NB4 (cell line): Measurements from ENCODE around the gene CHD2.

ENCODE experiments used
- POLR2A ChIP-seq: IDR thresholded peaks from 2 replicates; pipeline ENCODE4 v1.6.1; 2011; ENCODE audit warnings: mild to moderate bottlenecking; ENCODE audit not compliant: insufficient read length; ENCODE audit errors: extremely low read depth
- TF ChIP-seq, protein P1 (sequence below): IDR thresholded peaks from one replicate; pipeline ENCODE4 v1.5.1; 2012; ENCODE audit warnings: low read depth, low read length

DNA sequence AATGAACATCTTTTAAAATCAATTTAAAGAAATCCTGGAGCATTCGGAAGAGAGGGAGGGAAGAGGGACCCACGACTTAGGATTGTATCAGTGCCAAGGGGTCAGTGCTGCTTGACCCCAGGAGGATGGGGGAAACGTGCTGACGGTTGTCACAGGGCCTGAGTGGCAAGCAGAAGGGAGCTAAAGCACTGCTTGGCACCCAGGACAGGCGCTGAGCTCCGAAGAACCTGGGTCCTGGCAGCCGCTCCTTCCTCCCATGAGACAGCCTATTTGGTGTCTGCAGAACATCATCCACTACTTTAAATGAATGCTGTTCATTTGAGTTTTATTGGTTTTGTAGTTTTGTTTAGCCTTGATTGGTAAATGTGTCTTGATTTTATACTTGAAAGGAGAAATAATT is 134.4 kb downstream of the CHD2 start:
- TF ChIP-seq, protein P1, sequence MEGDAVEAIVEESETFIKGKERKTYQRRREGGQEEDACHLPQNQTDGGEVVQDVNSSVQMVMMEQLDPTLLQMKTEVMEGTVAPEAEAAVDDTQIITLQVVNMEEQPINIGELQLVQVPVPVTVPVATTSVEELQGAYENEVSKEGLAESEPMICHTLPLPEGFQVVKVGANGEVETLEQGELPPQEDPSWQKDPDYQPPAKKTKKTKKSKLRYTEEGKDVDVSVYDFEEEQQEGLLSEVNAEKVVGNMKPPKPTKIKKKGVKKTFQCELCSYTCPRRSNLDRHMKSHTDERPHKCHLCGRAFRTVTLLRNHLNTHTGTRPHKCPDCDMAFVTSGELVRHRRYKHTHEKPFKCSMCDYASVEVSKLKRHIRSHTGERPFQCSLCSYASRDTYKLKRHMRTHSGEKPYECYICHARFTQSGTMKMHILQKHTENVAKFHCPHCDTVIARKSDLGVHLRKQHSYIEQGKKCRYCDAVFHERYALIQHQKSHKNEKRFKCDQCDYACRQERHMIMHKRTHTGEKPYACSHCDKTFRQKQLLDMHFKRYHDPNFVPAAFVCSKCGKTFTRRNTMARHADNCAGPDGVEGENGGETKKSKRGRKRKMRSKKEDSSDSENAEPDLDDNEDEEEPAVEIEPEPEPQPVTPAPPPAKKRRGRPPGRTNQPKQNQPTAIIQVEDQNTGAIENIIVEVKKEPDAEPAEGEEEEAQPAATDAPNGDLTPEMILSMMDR: no peak
- no peak for TF ChIP-seq POLR2A
